Measurements from ENCODE around the gene OLIG3.

GRCh38 chr6:137520520-137520919, 26.3 kb upstream of the OLIG3 start:
- TF ChIP-seq CTCF (conservative IDR thresholded peaks at IDR 0.05; ENCODE audit: low read length): no peak
- TF ChIP-seq EZH2phosphoT487 (IDR thresholded peaks at IDR 0.05; ENCODE audit: borderline replicate concordance): no peak

All from Loucy (cell line).